Mesothelial cell of epicardium (in vitro differentiated cells): ENCODE results near the gene HBZ. TPM values are rescaled to one million over a fixed set of nuclear protein-coding genes. Genes with fewer than 3 reads are reported as not detected.

ENCODE experiments used
- DNase-seq, 2 experiments: peaks; one replicate each; pipeline ENCODE4 v3.0.0; 2021; ENCODE audit warnings: low spot score in 2 of 2; ENCODE audit not compliant: unreplicated experiment in 2 of 2
- H3K27ac Mint-ChIP-seq: 2 replicates; pipeline ENCODE4 v1.8.0; 2021; ENCODE audit warnings: mixed read lengths
- H3K27me3 Mint-ChIP-seq: 2 replicates; pipeline ENCODE4 v1.8.0; 2021; ENCODE audit warnings: low read depth, mixed read lengths
- H3K36me3 Mint-ChIP-seq: 2 replicates; pipeline ENCODE4 v1.8.0; 2021; ENCODE audit warnings: mixed read lengths
- H3K4me1 Mint-ChIP-seq: 2 replicates; pipeline ENCODE4 v1.8.0; 2021; ENCODE audit warnings: mixed read lengths
- H3K4me3 Mint-ChIP-seq: 2 replicates; pipeline ENCODE4 v1.8.0; 2021; ENCODE audit warnings: mild to moderate bottlenecking, moderate library complexity, mixed read lengths
- H3K9me3 Mint-ChIP-seq: 2 replicates; pipeline ENCODE4 v1.8.0; 2021; ENCODE audit warnings: mixed read lengths
- CTCF ChIP-seq: fragments of 200-600 bp; sonication (generic); IDR thresholded peaks from one replicate; pipeline ENCODE4 v1.5.0; 2021; ENCODE audit warnings: antibody characterized with exemption; ENCODE audit not compliant: unreplicated experiment
- total RNA-seq: library from RNA; stranded (reverse); gene quantifications from 3 replicates; pipeline ENCODE4 v1.2.1, GENCODE V29; 2021

HBZ gene
- total RNA-seq, 1 donor from 2014 or later, result not detected

DNA sequence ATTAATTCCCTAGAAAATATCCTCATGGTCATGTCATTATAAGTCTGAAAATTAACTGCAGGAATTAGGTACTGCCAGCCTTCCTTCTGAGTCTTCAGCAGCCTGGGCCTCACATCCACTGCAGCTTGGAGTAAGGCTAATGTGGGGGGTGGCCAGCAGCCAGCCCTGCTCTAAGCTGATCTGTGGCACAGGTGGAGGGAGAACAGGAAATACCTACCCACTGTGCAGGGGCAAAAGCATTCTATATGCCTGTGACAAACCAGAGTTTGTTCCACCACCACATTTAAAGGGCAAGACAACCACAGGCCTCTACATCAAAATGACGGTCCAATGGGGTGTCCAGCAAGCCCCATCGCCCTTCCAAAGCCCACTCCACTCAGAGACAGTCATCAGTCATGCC, 23.4 kb upstream of the HBZ start:
- H3K27ac Mint-ChIP-seq, result no peak overlapping the region
- H3K27me3 Mint-ChIP-seq, result no peaks in the 10 kb centered on the region
- no peak for DNase-seq
- no peak overlapping the region for H3K4me3 Mint-ChIP-seq
- H3K9me3 Mint-ChIP-seq, result no peaks in the 10 kb centered on the region
- H3K4me1 Mint-ChIP-seq, result no peaks in the 10 kb centered on the region
- H3K36me3 Mint-ChIP-seq, result peaks cover 2% of the 10 kb centered on the region
- TF ChIP-seq CTCF, result no peak

DNA sequence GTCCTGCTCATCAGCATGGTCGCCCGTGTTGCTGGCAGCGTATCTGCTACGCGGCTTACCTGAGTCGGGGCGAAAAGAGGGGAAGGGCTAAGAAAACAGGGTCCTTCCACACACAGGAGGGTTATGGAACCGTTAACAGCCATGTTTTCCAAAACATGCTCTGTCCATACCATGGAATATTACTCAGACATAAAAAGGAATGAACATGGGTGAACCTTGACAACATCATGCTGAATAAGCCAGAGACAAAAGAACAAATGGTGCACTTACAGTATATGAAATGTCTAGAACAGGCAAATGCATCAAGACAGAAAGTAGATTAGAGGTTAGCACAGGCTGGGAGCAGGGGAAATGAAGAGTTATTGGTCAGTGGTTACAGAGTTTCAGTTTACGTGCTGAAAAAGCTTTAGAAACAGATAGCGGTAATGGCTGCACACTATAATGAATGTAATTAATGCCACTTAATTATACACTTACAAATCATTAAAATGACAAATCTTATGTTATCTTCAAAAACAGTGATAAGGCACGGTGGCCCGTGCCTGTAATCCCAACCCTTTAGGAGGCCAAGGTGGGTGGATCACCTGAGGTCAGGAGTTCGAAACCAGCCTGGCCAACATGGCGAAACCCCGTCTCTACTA, 21.8 kb upstream of the HBZ start:
- TF ChIP-seq CTCF, result no peak
- Mint-ChIP-seq H3K9me3 (no peaks in the 10 kb centered on the region), H3K4me1 (peaks cover 2% of the 10 kb centered on the region), H3K4me3 (no peak overlapping the region), H3K27ac (no peak overlapping the region), H3K36me3 (peaks cover 2% of the 10 kb centered on the region), H3K27me3 (no peaks in the 10 kb centered on the region)
- no peak for DNase-seq

- TF ChIP-seq CTCF, result no peak
- H3K27me3 Mint-ChIP-seq, result no peaks in the 10 kb centered on the region
- peaks cover 7% of the 10 kb centered on the region for H3K4me1 Mint-ChIP-seq
- no peaks in the 10 kb centered on the region for H3K9me3 Mint-ChIP-seq
- H3K27ac Mint-ChIP-seq, result no peak overlapping the region
- DNase-seq, result no peak
- no peak overlapping the region for H3K4me3 Mint-ChIP-seq
- H3K36me3 Mint-ChIP-seq, result peaks cover 6% of the 10 kb centered on the region
Observed at GRCh38 chr16:132120-132519, 20.3 kb upstream of the HBZ start.

GRCh38 chr16:133716-134115, 18.7 kb upstream of the HBZ start:
- Mint-ChIP-seq H3K4me1 (peaks cover 11% of the 10 kb centered on the region), H3K36me3 (peaks cover 6% of the 10 kb centered on the region), H3K27me3 (no peaks in the 10 kb centered on the region), H3K4me3 (no peak overlapping the region), H3K27ac (no peak overlapping the region), H3K9me3 (no peaks in the 10 kb centered on the region)
- DNase-seq, result no peak
- TF ChIP-seq CTCF, result no peak

DNA sequence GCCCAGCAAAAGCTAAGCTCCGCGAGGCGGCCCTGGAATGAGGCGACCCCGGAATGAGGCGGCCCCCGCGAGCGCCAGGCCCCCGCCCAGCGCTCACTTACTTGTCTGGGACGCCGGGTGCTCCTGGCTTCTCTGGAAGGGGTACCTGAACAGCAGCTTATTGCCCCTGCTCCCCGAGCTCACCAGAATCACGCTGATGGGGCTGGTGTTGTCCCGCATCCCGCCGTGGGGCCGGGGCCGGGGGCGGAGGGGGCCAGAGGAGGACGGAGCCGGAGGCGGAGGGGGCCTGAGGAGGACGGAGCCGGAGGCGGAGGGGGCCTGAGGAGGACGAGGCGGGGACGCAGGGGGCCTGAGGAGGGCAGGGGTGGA, 14.4 kb upstream of the HBZ start:
- Mint-ChIP-seq H3K9me3 (no peaks in the 10 kb centered on the region), H3K4me3 (peak overlapping the region; percentile 74), H3K27ac (peak overlapping the region; percentile 74), H3K4me1 (peaks cover 12% of the 10 kb centered on the region), H3K36me3 (peaks cover 4% of the 10 kb centered on the region), H3K27me3 (no peaks in the 10 kb centered on the region)
- no peak for TF ChIP-seq CTCF
- DNase-seq, result peak; percentile 45 to 63
